HEK293 (cell line): Measurements from ENCODE around the gene DOCK4.

Experiments
- HOXA7 ChIP-seq: sonication (generic); formaldehyde crosslinking; IDR thresholded peaks from 2 replicates; pipeline ENCODE4 v1.8.1; 2022; ENCODE audit warnings: missing genetic modification reagents, borderline replicate concordance
- KLF1 ChIP-seq: fragments of 450-650 bp; formaldehyde crosslinking; IDR thresholded peaks from 2 replicates; pipeline ENCODE4 v1.5.1; 2016; ENCODE audit warnings: missing biosample characterization, missing genetic modification characterization
- TCF7L2 ChIP-seq: IDR thresholded peaks from 2 replicates; pipeline ENCODE4 v1.6.1; 2011; ENCODE audit warnings: low read depth, mild to moderate bottlenecking, inconsistent platforms, low read length, moderate library complexity, borderline replicate concordance
- ZBTB7A ChIP-seq: fragments of 450-650 bp; formaldehyde crosslinking; IDR thresholded peaks from 2 replicates; pipeline ENCODE4 v1.5.1; 2016; ENCODE audit warnings: low read depth, missing biosample characterization, missing genetic modification characterization
- ZNF146 ChIP-seq: fragments of 450-650 bp; formaldehyde crosslinking; IDR thresholded peaks from 2 replicates; pipeline ENCODE4 v1.5.1; 2016; ENCODE audit warnings: missing biosample characterization, missing genetic modification characterization
- ZNF23 ChIP-seq: fragments of 450-650 bp; formaldehyde crosslinking; IDR thresholded peaks from 2 replicates; pipeline ENCODE4 v1.5.1; 2016; ENCODE audit warnings: missing biosample characterization, missing genetic modification characterization, borderline replicate concordance
- ZNF292 ChIP-seq: fragments of 450-650 bp; formaldehyde crosslinking; IDR thresholded peaks from 2 replicates; pipeline ENCODE4 v1.5.1; 2016; ENCODE audit warnings: low read depth, missing biosample characterization, missing genetic modification characterization, borderline replicate concordance
- TF ChIP-seq, protein P1 (sequence below): fragments of 450-650 bp; formaldehyde crosslinking; IDR thresholded peaks from 2 replicates; pipeline ENCODE4 v1.5.1; 2016; ENCODE audit warnings: missing biosample characterization, missing genetic modification characterization
- TF ChIP-seq, protein P2 (sequence below): fragments of 450-650 bp; formaldehyde crosslinking; IDR thresholded peaks from 2 replicates; pipeline ENCODE4 v1.5.1; 2016; ENCODE audit warnings: missing biosample characterization, missing genetic modification characterization
- TF ChIP-seq, protein P3 (sequence below): fragments of 450-650 bp; IDR thresholded peaks from 2 replicates; pipeline ENCODE4 v1.5.1; 2018; ENCODE audit warnings: missing biosample characterization, missing genetic modification characterization

DNA sequence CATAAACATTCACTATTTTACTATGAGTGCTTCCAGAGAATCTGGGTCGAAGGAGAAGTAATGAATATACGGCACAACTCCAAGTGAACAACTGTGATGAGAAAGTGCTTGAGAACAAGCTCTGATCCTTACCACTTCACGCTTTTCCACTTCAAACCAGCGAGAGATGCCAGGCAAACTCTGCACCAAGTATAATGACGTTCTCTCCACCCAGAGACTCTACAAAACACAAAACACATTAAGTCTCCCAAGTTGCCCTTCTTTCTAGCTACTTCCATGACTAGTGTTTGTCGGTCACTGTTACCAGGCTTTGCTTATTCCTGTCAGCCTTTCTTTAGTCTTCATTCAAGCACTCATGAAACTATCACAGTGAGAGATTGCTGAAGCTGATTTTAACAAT lies 450.8 kb downstream of the DOCK4 start:
- TF ChIP-seq ZNF292 (tag by site-specific recombination): no peak
- TF ChIP-seq HOXA7 (CRISPR knock-in tag): no peak
- no peak for TF ChIP-seq KLF1
- TF ChIP-seq, protein P1, sequence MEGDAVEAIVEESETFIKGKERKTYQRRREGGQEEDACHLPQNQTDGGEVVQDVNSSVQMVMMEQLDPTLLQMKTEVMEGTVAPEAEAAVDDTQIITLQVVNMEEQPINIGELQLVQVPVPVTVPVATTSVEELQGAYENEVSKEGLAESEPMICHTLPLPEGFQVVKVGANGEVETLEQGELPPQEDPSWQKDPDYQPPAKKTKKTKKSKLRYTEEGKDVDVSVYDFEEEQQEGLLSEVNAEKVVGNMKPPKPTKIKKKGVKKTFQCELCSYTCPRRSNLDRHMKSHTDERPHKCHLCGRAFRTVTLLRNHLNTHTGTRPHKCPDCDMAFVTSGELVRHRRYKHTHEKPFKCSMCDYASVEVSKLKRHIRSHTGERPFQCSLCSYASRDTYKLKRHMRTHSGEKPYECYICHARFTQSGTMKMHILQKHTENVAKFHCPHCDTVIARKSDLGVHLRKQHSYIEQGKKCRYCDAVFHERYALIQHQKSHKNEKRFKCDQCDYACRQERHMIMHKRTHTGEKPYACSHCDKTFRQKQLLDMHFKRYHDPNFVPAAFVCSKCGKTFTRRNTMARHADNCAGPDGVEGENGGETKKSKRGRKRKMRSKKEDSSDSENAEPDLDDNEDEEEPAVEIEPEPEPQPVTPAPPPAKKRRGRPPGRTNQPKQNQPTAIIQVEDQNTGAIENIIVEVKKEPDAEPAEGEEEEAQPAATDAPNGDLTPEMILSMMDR (tag by site-specific recombination): no peak
- no peak for TF ChIP-seq TCF7L2
- TF ChIP-seq, protein P2, sequence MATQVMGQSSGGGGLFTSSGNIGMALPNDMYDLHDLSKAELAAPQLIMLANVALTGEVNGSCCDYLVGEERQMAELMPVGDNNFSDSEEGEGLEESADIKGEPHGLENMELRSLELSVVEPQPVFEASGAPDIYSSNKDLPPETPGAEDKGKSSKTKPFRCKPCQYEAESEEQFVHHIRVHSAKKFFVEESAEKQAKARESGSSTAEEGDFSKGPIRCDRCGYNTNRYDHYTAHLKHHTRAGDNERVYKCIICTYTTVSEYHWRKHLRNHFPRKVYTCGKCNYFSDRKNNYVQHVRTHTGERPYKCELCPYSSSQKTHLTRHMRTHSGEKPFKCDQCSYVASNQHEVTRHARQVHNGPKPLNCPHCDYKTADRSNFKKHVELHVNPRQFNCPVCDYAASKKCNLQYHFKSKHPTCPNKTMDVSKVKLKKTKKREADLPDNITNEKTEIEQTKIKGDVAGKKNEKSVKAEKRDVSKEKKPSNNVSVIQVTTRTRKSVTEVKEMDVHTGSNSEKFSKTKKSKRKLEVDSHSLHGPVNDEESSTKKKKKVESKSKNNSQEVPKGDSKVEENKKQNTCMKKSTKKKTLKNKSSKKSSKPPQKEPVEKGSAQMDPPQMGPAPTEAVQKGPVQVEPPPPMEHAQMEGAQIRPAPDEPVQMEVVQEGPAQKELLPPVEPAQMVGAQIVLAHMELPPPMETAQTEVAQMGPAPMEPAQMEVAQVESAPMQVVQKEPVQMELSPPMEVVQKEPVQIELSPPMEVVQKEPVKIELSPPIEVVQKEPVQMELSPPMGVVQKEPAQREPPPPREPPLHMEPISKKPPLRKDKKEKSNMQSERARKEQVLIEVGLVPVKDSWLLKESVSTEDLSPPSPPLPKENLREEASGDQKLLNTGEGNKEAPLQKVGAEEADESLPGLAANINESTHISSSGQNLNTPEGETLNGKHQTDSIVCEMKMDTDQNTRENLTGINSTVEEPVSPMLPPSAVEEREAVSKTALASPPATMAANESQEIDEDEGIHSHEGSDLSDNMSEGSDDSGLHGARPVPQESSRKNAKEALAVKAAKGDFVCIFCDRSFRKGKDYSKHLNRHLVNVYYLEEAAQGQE (tag by site-specific recombination): no peak
- no peak for TF ChIP-seq ZBTB7A
- no peak for TF ChIP-seq ZNF146 (tag by site-specific recombination)
- TF ChIP-seq, protein P3, sequence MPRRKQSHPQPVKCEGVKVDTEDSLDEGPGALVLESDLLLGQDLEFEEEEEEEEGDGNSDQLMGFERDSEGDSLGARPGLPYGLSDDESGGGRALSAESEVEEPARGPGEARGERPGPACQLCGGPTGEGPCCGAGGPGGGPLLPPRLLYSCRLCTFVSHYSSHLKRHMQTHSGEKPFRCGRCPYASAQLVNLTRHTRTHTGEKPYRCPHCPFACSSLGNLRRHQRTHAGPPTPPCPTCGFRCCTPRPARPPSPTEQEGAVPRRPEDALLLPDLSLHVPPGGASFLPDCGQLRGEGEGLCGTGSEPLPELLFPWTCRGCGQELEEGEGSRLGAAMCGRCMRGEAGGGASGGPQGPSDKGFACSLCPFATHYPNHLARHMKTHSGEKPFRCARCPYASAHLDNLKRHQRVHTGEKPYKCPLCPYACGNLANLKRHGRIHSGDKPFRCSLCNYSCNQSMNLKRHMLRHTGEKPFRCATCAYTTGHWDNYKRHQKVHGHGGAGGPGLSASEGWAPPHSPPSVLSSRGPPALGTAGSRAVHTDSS: no peak
- no peak for TF ChIP-seq ZNF23 (tag by site-specific recombination)
